ENCODE results near the gene MUSK.
"Not testable (repeated sequence)": the region's sequence is repeated elsewhere in the genome, so short reads cannot be mapped to it uniquely, and the experiment has no call there.

Gene MUSK

GRCh38 chr9:110767559-110768063 is 99.0 kb downstream of the MUSK start:
- TF ChIP-seq POLR2A (IDR thresholded peaks at IDR 0.05; ENCODE audit: low read depth, low read length), result no peak
- DNase-seq (ENCODE audit: insufficient read length) (no peak), FAIRE-seq (no peak)

- DNase-seq (ENCODE audit: insufficient read length), result no peak
- TF ChIP-seq POLR2AphosphoS5 (IDR thresholded peaks at IDR 0.05; ENCODE audit: low read depth, low read length), result no peak
- TF ChIP-seq POLR2A (IDR thresholded peaks at IDR 0.05; ENCODE audit: low read depth, low read length), result no peak
- no peak for TF ChIP-seq TAF1 (IDR thresholded peaks at IDR 0.05; ENCODE audit: borderline replicate concordance, low read depth, low read length)
- no peak for FAIRE-seq
These were observed 100.3 kb downstream of the MUSK start for GRCh38 chr9:110768886-110769285.

DNA sequence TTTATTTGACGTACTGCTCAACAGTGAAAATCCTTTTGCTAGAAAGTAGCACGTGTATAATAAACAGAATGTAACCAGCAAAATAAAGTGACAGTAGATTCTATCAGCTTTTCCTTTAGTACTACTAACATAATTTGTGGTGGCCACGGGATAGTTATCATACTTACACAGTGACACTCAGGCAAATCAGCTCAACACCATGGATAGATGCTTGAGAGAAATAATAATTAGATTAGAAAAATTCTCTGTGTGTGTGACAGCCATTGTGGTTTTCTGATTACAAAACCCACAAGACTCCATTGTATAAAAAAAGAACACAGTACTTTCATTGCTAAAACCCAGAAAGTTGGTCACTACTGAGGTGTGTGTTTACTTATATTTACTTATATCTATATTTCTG is 101.1 kb downstream of the MUSK start:
- no peak for DNase-seq (ENCODE audit: insufficient read length)
- FAIRE-seq, result peak; percentile 17
- no peak for TF ChIP-seq TAF1 (IDR thresholded peaks at IDR 0.05; ENCODE audit: borderline replicate concordance, low read depth, low read length)
- no peak for TF ChIP-seq POLR2A (IDR thresholded peaks at IDR 0.05; ENCODE audit: low read depth, low read length)
- TF ChIP-seq POLR2AphosphoS5 (IDR thresholded peaks at IDR 0.05; ENCODE audit: low read depth, low read length), result no peak

DNA sequence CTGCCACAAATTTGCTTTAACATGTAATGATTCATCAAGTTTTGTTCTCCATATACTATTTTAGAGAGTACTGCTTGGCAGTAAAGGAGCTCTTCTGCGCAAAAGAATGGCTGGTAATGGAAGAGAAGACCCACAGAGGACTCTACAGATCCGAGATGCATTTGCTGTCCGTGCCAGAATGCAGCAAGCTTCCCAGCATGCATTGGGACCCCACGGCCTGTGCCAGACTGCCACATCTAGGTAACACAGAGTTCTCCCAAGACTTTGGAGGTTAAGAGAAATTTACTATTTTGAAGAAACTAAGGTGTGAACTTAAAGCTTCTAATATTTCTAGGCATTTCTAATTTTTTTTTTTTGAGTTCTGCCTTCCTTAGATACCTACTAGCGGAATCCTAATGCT is 107.1 kb downstream of the MUSK start:
- DNase-seq (ENCODE audit: insufficient read length) (no peak), FAIRE-seq (no peak)
- TF ChIP-seq POLR2AphosphoS5 (IDR thresholded peaks at IDR 0.05; ENCODE audit: low read depth, low read length) (no peak), TAF1 (IDR thresholded peaks at IDR 0.05; ENCODE audit: borderline replicate concordance, low read depth, low read length) (no peak), POLR2A (IDR thresholded peaks at IDR 0.05; ENCODE audit: low read depth, low read length) (no peak)

DNA sequence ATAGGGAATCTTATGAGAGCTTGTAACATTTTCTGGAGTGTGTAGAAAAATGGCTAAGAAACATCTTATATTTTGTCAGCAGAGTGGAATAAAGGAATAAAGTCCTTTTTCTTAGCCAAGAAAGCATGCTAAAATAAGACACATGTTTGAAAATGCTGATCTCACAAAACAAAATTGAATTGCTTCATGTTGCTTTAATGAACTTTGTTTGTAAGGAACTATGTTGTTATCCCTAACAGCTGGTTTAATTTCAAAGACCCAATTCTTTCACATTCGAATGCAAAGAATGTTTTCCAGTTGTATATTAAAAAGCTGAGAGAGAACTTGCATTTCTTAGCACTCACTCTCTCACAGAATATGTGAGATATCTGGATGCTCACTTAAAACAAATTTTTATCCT is 107.6 kb downstream of the MUSK start:
- no peak for FAIRE-seq
- TF ChIP-seq POLR2AphosphoS5 (IDR thresholded peaks at IDR 0.05; ENCODE audit: low read depth, low read length), result no peak
- TF ChIP-seq TAF1 (IDR thresholded peaks at IDR 0.05; ENCODE audit: borderline replicate concordance, low read depth, low read length), result no peak
- no peak for TF ChIP-seq POLR2A (IDR thresholded peaks at IDR 0.05; ENCODE audit: low read depth, low read length)
- no peak for DNase-seq (ENCODE audit: insufficient read length)

GRCh38 chr9:110777196-110777875 is 108.7 kb downstream of the MUSK start:
- FAIRE-seq (no peak), DNase-seq (ENCODE audit: insufficient read length) (no peak)
- TF ChIP-seq POLR2A (IDR thresholded peaks at IDR 0.05; ENCODE audit: low read depth, low read length) (no peak), TAF1 (IDR thresholded peaks at IDR 0.05; ENCODE audit: borderline replicate concordance, low read depth, low read length) (no peak), POLR2AphosphoS5 (IDR thresholded peaks at IDR 0.05; ENCODE audit: low read depth, low read length) (no peak)

DNA sequence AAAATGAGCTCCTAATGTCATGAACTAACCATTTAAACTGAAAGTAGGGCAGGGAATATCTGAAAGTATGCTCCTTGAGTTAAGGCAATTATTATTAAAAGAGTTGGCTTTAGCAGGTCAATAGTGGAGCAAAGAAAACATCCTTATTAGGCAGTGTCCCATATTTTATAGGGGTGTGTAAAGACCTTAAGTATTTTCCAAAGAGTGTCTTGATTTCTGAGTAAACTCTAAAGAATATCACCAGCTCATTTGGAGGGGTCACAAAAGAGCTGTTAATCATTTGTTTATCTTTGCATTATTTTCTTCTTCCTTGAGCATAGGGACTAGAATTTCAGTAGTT is 109.3 kb downstream of the MUSK start:
- DNase-seq (ENCODE audit: insufficient read length) (no peak), FAIRE-seq (no peak)
- no peak for TF ChIP-seq POLR2AphosphoS5 (IDR thresholded peaks at IDR 0.05; ENCODE audit: low read depth, low read length)
- no peak for TF ChIP-seq TAF1 (IDR thresholded peaks at IDR 0.05; ENCODE audit: borderline replicate concordance, low read depth, low read length)
- no peak for TF ChIP-seq POLR2A (IDR thresholded peaks at IDR 0.05; ENCODE audit: low read depth, low read length)

GRCh38 chr9:110782701-110783100 is 114.1 kb downstream of the MUSK start:
- DNase-seq (ENCODE audit: insufficient read length), result no peak
- no peak for FAIRE-seq
- TF ChIP-seq TAF1 (IDR thresholded peaks at IDR 0.05; ENCODE audit: borderline replicate concordance, low read depth, low read length) (no peak), POLR2A (IDR thresholded peaks at IDR 0.05; ENCODE audit: low read depth, low read length) (no peak), POLR2AphosphoS5 (IDR thresholded peaks at IDR 0.05; ENCODE audit: low read depth, low read length) (no peak)

DNA sequence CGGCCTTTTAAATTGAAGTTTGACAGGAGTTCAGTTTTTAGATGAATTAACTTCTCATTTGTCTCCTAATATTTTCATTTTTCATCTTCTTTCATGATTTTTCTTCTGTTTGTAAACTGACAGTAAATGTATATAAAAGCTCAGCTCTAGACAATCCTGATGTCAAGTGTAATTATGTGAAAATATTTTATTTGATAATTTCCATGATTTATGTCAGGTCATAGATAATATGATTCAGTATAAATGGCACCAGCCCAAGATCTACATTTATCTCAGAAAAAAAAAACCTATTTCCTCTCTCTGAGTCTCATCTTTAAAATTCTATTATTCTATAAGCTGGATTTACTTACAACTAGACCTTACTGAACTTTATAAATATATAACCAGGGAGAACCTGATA is 115.7 kb downstream of the MUSK start:
- TF ChIP-seq POLR2AphosphoS5 (IDR thresholded peaks at IDR 0.05; ENCODE audit: low read depth, low read length) (no peak), POLR2A (IDR thresholded peaks at IDR 0.05; ENCODE audit: low read depth, low read length) (no peak), TAF1 (IDR thresholded peaks at IDR 0.05; ENCODE audit: borderline replicate concordance, low read depth, low read length) (no peak)
- FAIRE-seq (no peak), DNase-seq (ENCODE audit: insufficient read length) (no peak)

DNA sequence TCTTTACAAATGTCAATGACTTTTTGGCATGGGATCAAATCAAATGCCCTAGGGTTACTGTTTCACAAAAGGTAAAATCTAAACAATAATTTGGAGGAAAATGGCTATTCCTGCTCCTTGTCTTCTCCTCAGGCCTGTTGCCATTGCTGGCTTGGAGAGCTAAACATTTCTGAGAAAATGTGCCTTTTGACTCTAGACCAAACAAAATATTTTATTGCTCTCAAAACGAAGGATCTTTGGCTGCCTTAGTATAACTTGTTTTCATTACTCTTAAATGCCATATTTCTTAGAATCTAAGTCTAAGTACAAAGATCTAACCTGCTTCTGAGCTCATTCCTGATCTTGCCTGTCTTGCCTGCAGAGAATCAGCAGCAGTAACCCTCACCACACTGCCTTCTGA is 116.6 kb downstream of the MUSK start:
- FAIRE-seq (no peak), DNase-seq (ENCODE audit: insufficient read length) (no peak)
- TF ChIP-seq POLR2AphosphoS5 (IDR thresholded peaks at IDR 0.05; ENCODE audit: low read depth, low read length), result no peak

- not testable (repeated sequence) for FAIRE-seq
These were observed 119.8 kb downstream of the MUSK start for GRCh38 chr9:110788396-110788795.

GRCh38 chr9:110788871-110789270 is 120.3 kb downstream of the MUSK start:
- FAIRE-seq (no peak), DNase-seq (ENCODE audit: insufficient read length) (no peak)
- TF ChIP-seq POLR2AphosphoS5 (IDR thresholded peaks at IDR 0.05; ENCODE audit: low read depth, low read length), result no peak
- no peak for TF ChIP-seq TAF1 (IDR thresholded peaks at IDR 0.05; ENCODE audit: borderline replicate concordance, low read depth, low read length)
- no peak for TF ChIP-seq POLR2A (IDR thresholded peaks at IDR 0.05; ENCODE audit: low read depth, low read length)

More at GRCh38 chr9:110788396-110788795, 119.8 kb downstream of the MUSK start:
- not testable (repeated sequence) for DNase-seq (ENCODE audit: insufficient read length)

GRCh38 chr9:110797611-110798010 is 129.0 kb downstream of the MUSK start:
- DNase-seq (ENCODE audit: insufficient read length) (no peak), FAIRE-seq (no peak)
- no peak for TF ChIP-seq POLR2A (IDR thresholded peaks at IDR 0.05; ENCODE audit: low read depth, low read length)
- no peak for TF ChIP-seq TAF1 (IDR thresholded peaks at IDR 0.05; ENCODE audit: borderline replicate concordance, low read depth, low read length)
- TF ChIP-seq POLR2AphosphoS5 (IDR thresholded peaks at IDR 0.05; ENCODE audit: low read depth, low read length), result no peak

Data from GM12892 (cell line).